Activated T-cell treated with anti-CD3 and anti-CD28 coated beads, Interleukin-2, amount 50 U/mL, for 4 hours (primary cell): ENCODE data around the gene RNF128. TPM values are rescaled to one million over a fixed set of nuclear protein-coding genes. Genes with fewer than 3 reads are reported as not detected.
A peak's percentile ranks its signal among the peaks of the same experiment; 100 is the strongest.
"Not testable (repeated sequence)": the region's sequence is repeated elsewhere in the genome, so short reads cannot be mapped to it uniquely, and the experiment has no call there.

Source experiments
- ATAC-seq, 2 donors: fragments of 200-7000 bp; cut with Tn5 transposase; one replicate each; pipeline ENCODE4 v1.10.0; 2021
- DNase-seq: peaks from one replicate; pipeline ENCODE4 v3.0.0-alpha.2; 2020
- H3K27me3 Mint-ChIP-seq: one replicate; pipeline ENCODE4 v1.8.0; 2021; ENCODE audit warnings: low read depth, mixed read lengths
- H3K36me3 Mint-ChIP-seq: one replicate; pipeline ENCODE4 v1.8.0; 2022; ENCODE audit warnings: mixed read lengths; ENCODE audit not compliant: insufficient read depth
- H3K4me1 Mint-ChIP-seq: one replicate; pipeline ENCODE4 v1.8.0; 2021; ENCODE audit warnings: low read depth, mixed read lengths
- H3K4me3 Mint-ChIP-seq: one replicate; pipeline ENCODE4 v1.8.0; 2021; ENCODE audit warnings: mild to moderate bottlenecking, moderate library complexity, mixed read lengths
- H3K9me3 Mint-ChIP-seq: one replicate; pipeline ENCODE4 v1.8.0; 2021; ENCODE audit warnings: mixed read lengths
- total RNA-seq, 3 donors: library from RNA; stranded (reverse); gene quantifications; one replicate each; pipeline ENCODE4 v1.2.1, GENCODE V29; 2021

The RNF128 gene
- total RNA-seq, 3 donors from 2014 or later, result 0.08 TPM; not detected in 2

GRCh38 chrX:106725931-106726330 is 570 bp upstream of the RNF128 start:
- no peaks in the 10 kb centered on the region for H3K36me3 Mint-ChIP-seq
- peak overlapping the region; percentile 72 for H3K4me3 Mint-ChIP-seq
- H3K27me3 Mint-ChIP-seq, result peaks cover 32% of the 10 kb centered on the region
- ATAC-seq (no peak), DNase-seq (no peak)
- no peaks in the 10 kb centered on the region for H3K9me3 Mint-ChIP-seq
- peaks cover 6% of the 10 kb centered on the region for H3K4me1 Mint-ChIP-seq

DNA sequence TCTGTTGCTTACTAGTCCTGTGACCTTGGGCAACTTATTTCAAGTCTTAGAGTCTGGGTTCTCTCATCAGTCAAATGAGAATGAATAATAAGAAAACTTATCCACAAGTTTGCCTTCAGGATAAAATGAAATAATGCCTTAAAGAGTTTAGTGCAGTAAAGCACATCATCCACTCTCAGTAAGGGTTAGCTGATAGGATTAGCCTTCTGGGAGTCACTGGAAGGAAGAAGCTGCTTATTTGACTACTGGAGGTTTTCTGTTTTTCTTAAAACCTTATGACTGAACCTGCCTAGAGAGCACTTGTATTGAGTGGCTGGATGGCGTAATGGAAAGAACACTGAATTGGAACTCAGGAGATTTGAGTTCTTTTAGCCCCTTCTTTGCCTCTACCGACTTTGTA is 1.8 kb downstream of the RNF128 start:
- H3K27me3 Mint-ChIP-seq, result peaks cover 35% of the 10 kb centered on the region
- H3K4me3 Mint-ChIP-seq, result no peak overlapping the region
- ATAC-seq, result no peak

DNA sequence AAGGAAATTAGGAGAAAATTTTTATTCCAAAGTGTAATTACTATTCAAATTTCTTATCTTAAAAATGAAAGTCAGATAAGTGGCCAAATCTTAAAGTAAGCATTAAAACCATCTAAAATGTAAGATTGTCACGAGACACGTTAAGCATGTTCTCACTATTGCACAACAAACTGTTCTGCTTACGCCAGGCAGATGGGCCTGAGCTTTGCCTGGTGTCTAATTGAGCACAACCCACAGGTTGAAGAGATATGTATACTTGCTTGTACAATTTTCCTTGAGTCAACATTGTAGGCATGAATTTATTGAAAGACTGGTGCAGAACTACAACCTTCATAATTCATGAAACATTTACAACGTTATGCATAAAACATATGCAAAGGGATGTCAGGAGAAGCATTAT is 3.9 kb downstream of the RNF128 start:
- H3K36me3 Mint-ChIP-seq, result no peaks in the 10 kb centered on the region
- no peak for DNase-seq
- H3K27me3 Mint-ChIP-seq, result peaks cover 24% of the 10 kb centered on the region
- H3K4me1 Mint-ChIP-seq, result peaks cover 6% of the 10 kb centered on the region
- H3K9me3 Mint-ChIP-seq, result no peaks in the 10 kb centered on the region
- no peak for ATAC-seq
- no peak overlapping the region for H3K4me3 Mint-ChIP-seq

More for the DNA sequence above, 1.8 kb downstream of the RNF128 start:
- Mint-ChIP-seq H3K36me3 (no peaks in the 10 kb centered on the region), H3K4me1 (peaks cover 6% of the 10 kb centered on the region), H3K9me3 (no peaks in the 10 kb centered on the region)
- DNase-seq, result no peak

GRCh38 chrX:106731590-106731989 is 5.1 kb downstream of the RNF128 start:
- Mint-ChIP-seq H3K4me3 (no peak overlapping the region), H3K27me3 (peaks cover 14% of the 10 kb centered on the region)
- no peak for DNase-seq

DNA sequence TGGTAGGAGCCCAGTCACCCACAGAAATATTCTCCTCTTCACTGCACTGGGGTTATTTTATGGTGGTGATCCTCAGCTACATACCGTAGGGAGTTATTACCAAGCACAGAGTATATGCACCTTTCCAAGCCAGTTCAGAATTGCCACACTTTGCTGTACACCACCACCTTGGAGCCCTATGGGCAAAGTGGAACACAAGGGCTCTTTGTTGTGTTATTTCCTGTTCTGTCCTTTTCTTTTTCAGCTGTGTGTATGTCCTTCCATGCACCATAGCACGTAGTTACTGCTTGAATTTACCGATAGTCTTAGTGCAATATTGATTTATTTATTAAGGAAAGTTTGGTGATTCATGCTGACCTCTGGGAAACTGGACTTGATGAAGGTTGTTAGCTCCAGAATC is 8.3 kb downstream of the RNF128 start:
- DNase-seq (no peak), ATAC-seq (no peak)
- Mint-ChIP-seq H3K27me3 (peaks cover 6% of the 10 kb centered on the region), H3K4me3 (no peak overlapping the region), H3K4me1 (no peaks in the 10 kb centered on the region), H3K36me3 (no peaks in the 10 kb centered on the region), H3K9me3 (no peaks in the 10 kb centered on the region)

More at GRCh38 chrX:106731590-106731989, 5.1 kb downstream of the RNF128 start:
- Mint-ChIP-seq H3K4me1 (no peaks in the 10 kb centered on the region), H3K36me3 (no peaks in the 10 kb centered on the region), H3K9me3 (no peaks in the 10 kb centered on the region)
- no peak for ATAC-seq

DNA sequence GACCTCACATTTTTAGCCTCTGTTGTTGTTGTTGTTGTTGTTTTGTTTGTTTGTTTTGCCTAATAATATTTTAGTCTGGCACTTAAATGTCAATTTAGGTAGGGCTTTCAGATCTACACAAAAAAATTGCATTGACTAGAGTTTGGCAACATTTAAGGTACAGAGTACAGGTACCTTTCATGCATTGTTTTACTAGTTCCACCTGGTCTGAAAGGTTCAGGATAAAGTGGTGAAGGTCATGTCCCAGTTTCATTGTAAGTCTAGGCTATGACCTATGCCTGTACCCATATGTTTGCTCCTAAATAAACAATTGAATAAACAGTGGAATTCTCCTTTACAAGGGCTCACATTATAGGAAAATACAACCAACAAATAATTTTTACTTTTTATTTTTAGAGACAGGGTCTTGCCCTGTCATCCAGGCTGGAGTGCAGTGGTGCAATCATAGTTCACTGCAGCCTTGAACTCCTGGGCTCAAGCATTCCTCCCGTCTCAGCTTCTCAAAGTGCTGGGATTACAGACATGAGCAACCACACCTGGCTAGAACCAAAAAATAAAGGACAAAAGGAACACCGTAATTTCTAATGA is 13.8 kb downstream of the RNF128 start:
- ATAC-seq (no peak), DNase-seq (no peak)
- Mint-ChIP-seq H3K4me3 (no peak overlapping the region), H3K9me3 (no peaks in the 10 kb centered on the region), H3K4me1 (no peaks in the 10 kb centered on the region), H3K36me3 (no peaks in the 10 kb centered on the region), H3K27me3 (peaks cover 1% of the 10 kb centered on the region)

DNA sequence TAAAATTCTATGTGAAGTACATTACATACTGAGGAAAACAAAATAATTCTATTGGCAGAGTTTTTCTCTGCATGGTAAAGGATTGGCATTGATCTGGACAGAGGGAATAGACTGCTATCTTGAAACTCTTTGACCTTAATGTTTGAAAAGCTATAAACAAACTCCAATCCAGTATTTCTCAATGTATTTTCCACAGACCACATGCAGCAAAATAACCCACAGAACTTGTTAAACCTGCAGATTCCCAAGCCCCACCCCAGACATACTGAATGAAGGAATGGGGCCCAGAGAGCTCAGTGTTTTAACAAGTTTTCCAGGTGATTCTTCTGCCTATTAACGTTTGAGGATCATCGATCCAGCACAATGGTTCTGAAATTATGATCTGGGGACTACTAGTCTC is 15.7 kb downstream of the RNF128 start:
- no peak overlapping the region for H3K4me3 Mint-ChIP-seq
- no peaks in the 10 kb centered on the region for H3K9me3 Mint-ChIP-seq
- H3K27me3 Mint-ChIP-seq, result peaks cover 3% of the 10 kb centered on the region
- no peaks in the 10 kb centered on the region for H3K36me3 Mint-ChIP-seq
- DNase-seq, result no peak
- H3K4me1 Mint-ChIP-seq, result no peaks in the 10 kb centered on the region
- no peak for ATAC-seq

- no peak for DNase-seq
- Mint-ChIP-seq H3K9me3 (no peaks in the 10 kb centered on the region), H3K4me1 (no peaks in the 10 kb centered on the region), H3K4me3 (no peak overlapping the region), H3K36me3 (no peaks in the 10 kb centered on the region), H3K27me3 (peaks cover 3% of the 10 kb centered on the region)
- ATAC-seq, result no peak
Observed at GRCh38 chrX:106742805-106743204, 16.3 kb downstream of the RNF128 start.

- Mint-ChIP-seq H3K27me3 (peaks cover 14% of the 10 kb centered on the region), H3K4me1 (no peaks in the 10 kb centered on the region), H3K36me3 (no peaks in the 10 kb centered on the region)
Observed at GRCh38 chrX:106748377-106748776, 21.9 kb downstream of the RNF128 start.

GRCh38 chrX:106751407-106751806 is 24.9 kb downstream of the RNF128 start:
- ATAC-seq, result no peak

More at GRCh38 chrX:106748377-106748776, 21.9 kb downstream of the RNF128 start:
- H3K9me3 Mint-ChIP-seq, result peaks cover 3% of the 10 kb centered on the region
- DNase-seq (no peak), ATAC-seq (no peak)
- H3K4me3 Mint-ChIP-seq, result no peak overlapping the region

GRCh38 chrX:106752101-106752678 is 25.7 kb downstream of the RNF128 start:
- no peak overlapping the region for H3K4me3 Mint-ChIP-seq
- peaks cover 3% of the 10 kb centered on the region for H3K9me3 Mint-ChIP-seq
- peaks cover 13% of the 10 kb centered on the region for H3K27me3 Mint-ChIP-seq
- ATAC-seq (no peak), DNase-seq (no peak)
- no peaks in the 10 kb centered on the region for H3K36me3 Mint-ChIP-seq
- H3K4me1 Mint-ChIP-seq, result no peaks in the 10 kb centered on the region

More at GRCh38 chrX:106751407-106751806, 24.9 kb downstream of the RNF128 start:
- H3K4me3 Mint-ChIP-seq, result no peak overlapping the region
- H3K9me3 Mint-ChIP-seq, result peaks cover 3% of the 10 kb centered on the region
- H3K27me3 Mint-ChIP-seq, result peaks cover 13% of the 10 kb centered on the region
- no peak for DNase-seq
- H3K4me1 Mint-ChIP-seq, result no peaks in the 10 kb centered on the region
- H3K36me3 Mint-ChIP-seq, result no peaks in the 10 kb centered on the region

GRCh38 chrX:106769288-106769687 is 42.8 kb downstream of the RNF128 start:
- not testable (repeated sequence) for DNase-seq, H3K36me3 Mint-ChIP-seq, H3K4me1 Mint-ChIP-seq, H3K9me3 Mint-ChIP-seq, H3K4me3 Mint-ChIP-seq, H3K27me3 Mint-ChIP-seq, ATAC-seq

DNA sequence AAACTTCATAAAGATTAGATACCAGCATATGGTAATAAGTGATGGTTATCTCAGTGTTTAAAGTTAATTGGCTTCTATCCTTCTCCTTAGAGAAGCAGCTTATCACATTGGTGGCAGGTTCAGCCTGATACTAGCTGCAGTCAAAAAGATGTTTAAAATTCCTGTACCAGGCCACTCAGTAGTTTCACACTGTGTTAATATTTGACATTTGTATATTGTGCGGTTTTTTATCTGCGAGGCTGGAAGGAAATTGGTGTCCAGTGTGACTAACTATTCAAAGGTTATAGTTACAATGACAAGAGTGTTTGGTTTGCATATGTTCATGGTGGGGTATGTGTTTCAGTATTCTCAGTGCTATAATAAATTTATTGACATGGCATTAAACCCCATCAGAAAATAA is 48.5 kb downstream of the RNF128 start:
- Mint-ChIP-seq H3K4me3 (no peak overlapping the region), H3K36me3 (no peaks in the 10 kb centered on the region), H3K9me3 (no peaks in the 10 kb centered on the region), H3K27me3 (peaks cover 2% of the 10 kb centered on the region), H3K4me1 (no peaks in the 10 kb centered on the region)
- no peak for DNase-seq
- ATAC-seq, result no peak

GRCh38 chrX:106780264-106780663 is 53.8 kb downstream of the RNF128 start:
- no peak for DNase-seq
- H3K27me3 Mint-ChIP-seq, result peaks cover 7% of the 10 kb centered on the region
- H3K4me3 Mint-ChIP-seq, result no peak overlapping the region
- no peaks in the 10 kb centered on the region for H3K36me3 Mint-ChIP-seq
- ATAC-seq, result no peak
- H3K9me3 Mint-ChIP-seq, result no peaks in the 10 kb centered on the region
- no peaks in the 10 kb centered on the region for H3K4me1 Mint-ChIP-seq

DNA sequence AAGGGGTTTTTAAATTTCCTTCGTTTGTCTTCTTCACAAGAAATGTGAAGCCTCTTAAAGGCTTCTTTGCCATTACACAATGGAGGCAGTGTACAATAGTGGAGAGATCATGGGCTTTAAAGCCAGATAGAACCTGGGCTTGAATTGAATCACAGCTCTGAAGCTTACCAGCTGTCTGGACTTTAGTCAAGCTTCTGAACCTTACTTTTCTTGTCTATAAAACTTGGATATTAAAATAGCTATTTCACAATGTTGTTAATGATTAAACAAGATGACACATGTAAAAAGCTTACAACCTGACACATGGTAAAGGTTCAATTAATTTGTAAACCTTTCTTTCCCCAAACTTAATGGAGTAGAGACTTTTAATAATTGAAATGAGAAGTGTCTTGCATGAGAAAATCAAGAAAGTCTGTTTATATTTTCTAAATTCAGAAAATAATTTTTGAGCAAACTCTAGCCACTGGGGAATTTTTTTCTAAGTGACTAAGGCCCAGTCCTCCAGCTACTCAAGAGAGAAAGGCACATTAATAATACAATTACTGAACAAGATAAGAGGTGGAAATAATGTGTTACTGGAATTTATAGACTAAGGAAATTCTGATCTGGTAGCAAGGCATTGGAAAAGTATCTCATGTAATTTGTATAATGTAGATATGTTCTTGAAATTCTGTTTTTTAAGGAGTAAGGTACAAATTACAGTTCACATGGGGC is 54.3 kb downstream of the RNF128 start:
- H3K27me3 Mint-ChIP-seq, result peaks cover 7% of the 10 kb centered on the region

More for the DNA sequence above, 54.3 kb downstream of the RNF128 start:
- no peaks in the 10 kb centered on the region for H3K36me3 Mint-ChIP-seq
- no peak for DNase-seq
- no peak overlapping the region for H3K4me3 Mint-ChIP-seq
- no peaks in the 10 kb centered on the region for H3K4me1 Mint-ChIP-seq
- no peaks in the 10 kb centered on the region for H3K9me3 Mint-ChIP-seq
- ATAC-seq, result no peak
